GM18520 (cell line): Measurements from ENCODE around the gene CACNA2D3.

ENCODE experiments used
- ATAC-seq: cut with Tn5 transposase; IDR thresholded peaks from one replicate; pipeline ENCODE4 v1.9.1; 2021; ENCODE audit not compliant: unreplicated experiment

CACNA2D3 gene

GRCh38 chr3:54772746-54773145 is 650.4 kb downstream of the CACNA2D3 start:
- no peak for ATAC-seq

GRCh38 chr3:54773271-54773670 is 650.9 kb downstream of the CACNA2D3 start:
- no peak for ATAC-seq

DNA sequence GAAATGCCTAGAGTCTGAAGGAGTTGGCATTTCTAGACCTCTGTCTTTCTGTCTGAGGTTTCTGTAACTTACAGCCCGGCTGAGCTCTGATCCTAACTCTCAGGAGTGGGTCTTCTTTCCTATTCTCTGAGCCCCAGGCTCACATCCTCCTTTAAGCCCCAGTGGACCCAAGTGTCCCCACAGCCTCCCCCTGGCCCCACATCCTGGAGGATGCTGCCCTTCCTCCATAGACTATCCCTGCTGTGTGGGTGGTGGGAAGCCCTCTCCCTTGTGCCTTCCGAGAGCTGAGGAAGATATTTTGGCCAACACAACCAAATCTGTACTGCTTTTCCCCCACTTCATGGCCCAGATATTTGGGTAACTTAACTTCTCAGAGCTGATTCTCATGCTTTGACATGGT is 654.2 kb downstream of the CACNA2D3 start:
- ATAC-seq, result no peak

- ATAC-seq, result no peak
Observed at GRCh38 chr3:54777141-54777540, 654.8 kb downstream of the CACNA2D3 start.

DNA sequence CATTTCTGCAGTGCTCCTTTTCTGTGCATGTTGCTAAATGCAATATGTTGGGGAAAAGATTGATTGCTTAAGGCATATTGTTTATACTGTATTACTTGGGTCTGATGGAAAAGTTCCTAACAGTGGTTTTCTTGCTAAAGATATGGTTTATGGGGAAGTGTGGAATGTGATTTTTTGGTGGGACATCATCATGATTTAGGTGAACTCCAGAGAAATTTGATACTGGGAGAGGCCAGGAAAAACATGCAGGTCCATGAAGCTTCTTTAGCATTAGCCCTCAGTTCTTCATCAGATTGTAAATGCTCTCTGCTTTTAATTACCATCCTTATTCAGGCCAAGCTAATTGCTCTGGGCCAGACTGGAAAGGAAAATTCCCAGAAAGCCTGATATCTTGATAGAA is 658.0 kb downstream of the CACNA2D3 start:
- no peak for ATAC-seq

- no peak for ATAC-seq
Observed at GRCh38 chr3:54781728-54782127, 659.4 kb downstream of the CACNA2D3 start.

GRCh38 chr3:54783611-54784010 is 661.3 kb downstream of the CACNA2D3 start:
- no peak for ATAC-seq

- no peak for ATAC-seq
Observed at GRCh38 chr3:54784021-54784420, 661.7 kb downstream of the CACNA2D3 start.

DNA sequence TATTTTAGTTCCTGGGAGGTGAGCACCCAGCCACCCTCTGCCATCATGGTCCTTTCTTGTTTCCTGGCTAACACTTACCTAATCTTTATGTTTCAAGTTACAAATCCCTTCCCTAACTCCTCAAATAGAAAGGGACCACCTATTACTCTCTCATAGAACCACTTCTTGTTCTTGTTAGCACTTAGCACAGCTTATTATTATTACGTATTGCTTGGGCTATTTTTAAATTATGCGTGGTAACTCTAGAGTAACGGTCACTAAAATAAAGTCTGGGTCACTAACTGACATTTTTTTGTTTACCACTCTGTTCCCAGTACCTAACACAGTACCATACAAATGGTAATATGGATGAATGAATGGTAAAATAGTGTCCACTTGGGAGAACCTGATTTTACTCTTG is 663.6 kb downstream of the CACNA2D3 start:
- no peak for ATAC-seq

DNA sequence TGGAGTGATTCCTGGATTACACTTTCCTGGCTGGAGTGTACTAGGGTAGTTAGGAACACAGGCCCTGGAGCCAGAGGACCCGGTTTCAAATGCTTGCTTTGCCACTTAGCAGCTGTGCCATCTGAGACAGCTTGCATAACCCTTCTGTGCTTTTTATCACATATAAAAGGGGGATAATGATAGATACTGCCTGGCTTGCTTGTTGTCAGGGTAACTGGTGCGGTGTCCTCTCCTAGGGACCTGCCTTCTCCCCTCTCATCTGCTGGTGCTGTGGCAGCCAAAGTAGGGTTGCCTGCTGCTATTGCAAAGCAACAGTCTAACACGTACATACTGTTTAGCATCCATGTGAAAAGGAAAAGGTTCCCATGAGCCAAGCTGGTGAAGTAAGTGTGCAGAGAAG is 667.7 kb downstream of the CACNA2D3 start:
- no peak for ATAC-seq

DNA sequence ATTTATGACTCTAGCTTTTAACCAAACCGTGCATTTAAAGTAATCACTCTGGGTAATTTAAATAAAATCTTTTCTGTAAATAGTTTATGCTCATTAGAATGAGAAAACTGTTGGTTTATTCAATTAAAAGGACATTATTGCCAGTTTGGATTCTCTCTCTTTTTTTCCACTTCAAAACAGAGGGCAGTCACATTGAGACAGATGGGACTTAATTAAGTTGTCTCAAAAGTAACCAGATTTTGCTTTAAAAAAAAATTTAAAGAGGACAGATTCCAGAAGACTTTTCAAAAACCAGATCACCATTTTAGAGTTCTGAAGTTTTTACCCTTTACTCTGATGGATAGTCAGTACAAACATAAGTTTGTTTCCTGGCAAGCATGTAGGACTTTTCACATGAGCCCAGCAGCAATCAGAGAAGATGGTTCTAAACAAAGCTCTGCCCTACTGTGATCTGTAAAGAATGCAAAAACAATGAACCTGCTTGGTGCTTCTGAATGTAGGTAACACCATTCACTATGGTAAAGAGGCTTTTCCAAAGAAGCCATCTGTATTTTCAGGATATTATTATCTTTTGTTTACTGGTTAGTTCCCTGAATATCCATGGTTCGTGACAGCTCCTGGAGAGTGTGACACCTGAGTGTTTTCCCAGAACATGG is 669.3 kb downstream of the CACNA2D3 start:
- no peak for ATAC-seq

DNA sequence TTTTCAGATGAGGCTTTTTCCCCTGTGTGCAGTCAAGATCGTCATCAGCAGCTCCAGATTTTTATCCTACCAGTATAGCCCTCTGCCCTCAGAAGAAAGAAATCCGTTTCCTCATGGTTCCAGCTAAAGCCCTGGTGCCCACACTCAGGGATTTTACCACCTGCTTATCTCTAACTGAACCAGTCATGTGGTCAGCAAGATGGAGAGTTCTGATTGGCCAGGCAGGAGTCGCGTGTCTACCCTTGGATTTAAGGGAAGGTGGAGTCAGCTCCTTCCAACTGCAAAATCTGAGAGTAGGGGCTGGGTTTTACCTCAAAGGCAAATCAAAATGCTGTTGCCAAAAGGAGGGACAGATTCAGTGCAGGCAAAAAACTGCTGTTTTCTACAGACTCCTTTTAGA is 670.2 kb downstream of the CACNA2D3 start:
- ATAC-seq, result no peak

DNA sequence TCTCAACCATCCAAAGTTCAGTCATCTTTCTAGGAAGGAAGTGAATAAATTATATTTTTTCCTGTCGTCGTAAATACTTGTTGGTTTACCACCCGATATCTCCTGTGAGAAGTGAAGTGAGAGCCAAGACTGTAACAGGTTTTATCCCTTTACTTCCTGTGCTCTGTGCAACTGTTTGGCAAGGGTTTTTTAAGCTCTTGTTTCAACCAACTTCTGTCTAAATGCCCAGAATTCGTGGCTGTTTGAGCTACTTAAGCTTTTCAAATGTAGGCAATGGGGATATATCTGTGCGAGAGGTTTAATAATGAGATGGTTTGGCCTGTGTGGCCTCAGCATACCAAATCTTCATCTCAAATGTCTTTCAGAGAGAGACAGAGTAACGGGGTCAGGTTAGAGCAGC is 670.8 kb downstream of the CACNA2D3 start:
- no peak for ATAC-seq

GRCh38 chr3:54797111-54797510 is 674.8 kb downstream of the CACNA2D3 start:
- ATAC-seq, result no peak

- ATAC-seq, result no peak
Observed at GRCh38 chr3:54800478-54800877, 678.1 kb downstream of the CACNA2D3 start.

GRCh38 chr3:54801977-54802376 is 679.6 kb downstream of the CACNA2D3 start:
- no peak for ATAC-seq

GRCh38 chr3:54810401-54810800 is 688.0 kb downstream of the CACNA2D3 start:
- ATAC-seq, result no peak

- ATAC-seq, result no peak
Observed at GRCh38 chr3:54814224-54814623, 691.9 kb downstream of the CACNA2D3 start.

DNA sequence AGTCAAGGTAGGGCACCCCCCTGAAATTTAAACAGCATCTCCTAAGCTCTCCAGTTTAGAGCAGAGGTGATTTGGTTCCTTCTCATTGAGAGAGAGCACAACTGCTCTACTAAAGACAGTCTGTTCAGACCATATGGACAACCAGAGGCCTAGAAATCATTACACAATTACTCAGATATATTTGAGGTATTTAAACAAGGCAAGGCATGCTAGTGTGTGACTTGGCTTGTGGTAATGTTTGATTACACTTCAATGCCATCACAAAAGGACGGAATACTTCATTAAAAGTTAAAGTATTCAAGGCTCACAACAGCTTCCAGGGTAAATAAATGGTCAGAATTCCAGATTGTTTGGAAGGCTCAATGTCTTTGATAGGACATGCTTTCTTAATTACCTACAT is 695.3 kb downstream of the CACNA2D3 start:
- no peak for ATAC-seq

GRCh38 chr3:54818486-54818885 is 696.1 kb downstream of the CACNA2D3 start:
- ATAC-seq, result no peak

GRCh38 chr3:54818942-54819341 is 696.6 kb downstream of the CACNA2D3 start:
- ATAC-seq, result no peak

GRCh38 chr3:54819946-54820345 is 697.6 kb downstream of the CACNA2D3 start:
- no peak for ATAC-seq

DNA sequence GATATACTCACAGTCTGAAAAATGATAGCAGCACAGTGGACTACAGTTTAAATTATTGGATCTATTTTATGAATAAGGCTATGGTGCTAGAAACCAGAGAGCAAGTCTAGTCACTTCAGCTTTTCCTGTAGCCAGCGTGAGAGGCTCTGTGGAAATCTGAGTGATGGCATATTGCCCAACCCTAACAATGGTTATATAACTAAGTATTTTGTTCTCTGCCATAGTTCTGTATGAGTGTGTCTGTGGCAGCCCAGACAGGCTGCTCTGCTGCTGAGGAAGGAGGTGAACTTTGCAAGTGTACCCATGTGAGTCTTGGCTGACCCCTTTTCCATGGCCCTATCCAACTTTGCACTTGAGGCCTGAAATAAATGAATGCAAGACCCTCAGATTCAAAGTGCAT is 699.9 kb downstream of the CACNA2D3 start:
- no peak for ATAC-seq
